ENCODE results near the gene ZNF189.

ZNF189 gene

GRCh38 chr9:101448680-101449070, 50.0 kb downstream of the ZNF189 start:
- DNase-seq (ENCODE audit: low read depth in 2 of 2, low spot score in 1 of 2), result no peak

GRCh38 chr9:101449071-101449721, 50.5 kb downstream of the ZNF189 start:
- peak in 1 of 2 donors; percentile 5 for DNase-seq (ENCODE audit: low read depth in 2 of 2, low spot score in 1 of 2)

GRCh38 chr9:101450931-101451330, 52.3 kb downstream of the ZNF189 start:
- no peak for DNase-seq (ENCODE audit: low read depth in 2 of 2, low spot score in 1 of 2)

- no peak for DNase-seq (ENCODE audit: low read depth in 2 of 2, low spot score in 1 of 2)
Observed at GRCh38 chr9:101451498-101451897, 52.8 kb downstream of the ZNF189 start.

DNA sequence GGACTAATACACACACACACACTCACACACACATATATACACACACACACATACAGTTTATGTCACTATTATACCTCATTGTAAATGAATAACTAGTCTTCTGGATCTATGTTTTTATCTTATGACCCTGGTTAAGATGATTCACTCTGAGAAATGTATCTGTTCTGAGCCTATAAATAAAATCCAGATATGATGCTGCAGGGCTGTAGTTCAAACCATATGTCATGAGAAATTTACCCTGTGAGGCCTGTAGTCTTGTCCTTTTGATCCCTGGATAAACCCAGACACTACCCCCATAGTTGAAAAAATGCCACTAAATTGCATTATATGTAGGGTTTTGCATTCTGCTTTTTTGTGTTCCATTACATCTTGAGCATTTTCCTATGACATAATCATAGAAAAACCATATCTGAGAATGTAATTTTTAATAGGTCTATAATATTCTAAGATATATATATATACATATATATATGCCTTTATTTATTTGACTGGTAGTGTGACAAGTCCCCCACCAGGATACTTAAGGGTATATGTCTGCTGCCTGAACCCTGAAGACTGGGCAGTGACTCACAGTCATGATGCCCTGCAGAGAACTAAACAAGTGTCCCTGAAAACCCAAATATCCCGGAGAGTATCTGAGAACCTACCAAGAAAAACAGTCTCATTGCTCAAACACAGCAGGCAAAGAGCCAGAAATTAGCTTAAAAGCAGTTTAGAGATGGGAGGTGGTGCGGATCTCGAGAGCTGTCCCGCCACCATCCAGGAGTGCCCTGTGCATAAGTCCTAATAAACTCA, 55.3 kb downstream of the ZNF189 start:
- no peak for DNase-seq (ENCODE audit: low read depth in 2 of 2, low spot score in 1 of 2)

GRCh38 chr9:101455656-101456240, 57.1 kb downstream of the ZNF189 start:
- DNase-seq (ENCODE audit: low read depth in 2 of 2, low spot score in 1 of 2), result no peak

DNA sequence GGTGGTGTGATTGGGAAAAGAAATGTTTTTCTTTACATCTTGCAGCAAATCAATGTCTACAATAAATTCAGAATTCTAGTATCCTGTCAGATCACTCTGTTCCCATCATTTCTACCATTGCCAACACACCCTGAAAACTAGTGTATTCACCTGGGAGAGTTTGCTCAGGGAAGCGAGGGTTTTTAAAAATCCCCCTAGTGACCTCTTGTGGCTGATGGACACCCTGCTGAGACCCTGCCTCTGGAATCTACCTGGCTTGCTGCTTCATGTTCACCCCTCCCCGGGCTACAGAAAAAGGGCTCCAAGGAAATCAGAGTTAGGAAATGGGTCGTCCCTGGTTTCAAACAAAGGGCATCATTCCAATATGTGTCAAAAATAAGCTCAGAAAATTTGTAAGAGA, 58.4 kb downstream of the ZNF189 start:
- no peak for DNase-seq (ENCODE audit: low read depth in 2 of 2, low spot score in 1 of 2)

GRCh38 chr9:101458963-101459631, 60.4 kb downstream of the ZNF189 start:
- DNase-seq (ENCODE audit: low read depth in 2 of 2, low spot score in 1 of 2), result no peak

All from stimulated activated CD8-positive, alpha-beta memory T cell treated with anti-CD3 and anti-CD28 coated beads, Interleukin-4, amount 100 ng/mL, for 4 hours (primary cell).